T-helper 17 cell (primary cell): ENCODE measurements around the gene ADAMTSL1. TPM values are rescaled to one million over a fixed set of nuclear protein-coding genes. Genes with fewer than 3 reads are reported as not detected.

Experiments used
- ATAC-seq: fragments of 150-1000 bp; cut with Tn5 transposase; 2 replicates; pipeline ENCODE4 v1.10.0; 2021; ENCODE audit warnings: mild to moderate bottlenecking, moderate library complexity
- DNase-seq, 3 donors: peaks; one replicate each; pipeline versions ENCODE4 v3.0.0 to v3.0.0-alpha.2; 2020 to 2021
- H3K9me3 ChIP-seq: one replicate; pipeline ENCODE4 v1.7.0; 2013; ENCODE audit warnings: low read length, mild to moderate bottlenecking; ENCODE audit not compliant: control insufficient read depth, poor library complexity, severe bottlenecking
- H3K27ac Mint-ChIP-seq: one replicate; pipeline ENCODE4 v1.8.0; 2022; ENCODE audit warnings: mild to moderate bottlenecking, moderate library complexity, mixed read lengths
- H3K27me3 Mint-ChIP-seq: one replicate; pipeline ENCODE4 v1.8.0; 2022; ENCODE audit warnings: mixed read lengths
- H3K36me3 Mint-ChIP-seq: one replicate; pipeline ENCODE4 v1.8.0; 2022; ENCODE audit warnings: low read depth, mixed read lengths
- H3K4me1 Mint-ChIP-seq: one replicate; pipeline ENCODE4 v1.8.0; 2022; ENCODE audit warnings: mild to moderate bottlenecking, mixed read lengths
- H3K4me3 Mint-ChIP-seq: one replicate; pipeline ENCODE4 v1.8.0; 2022; ENCODE audit warnings: mild to moderate bottlenecking, moderate library complexity, mixed read lengths
- total RNA-seq, 4 donors: library from RNA in 2 of 4; stranded (reverse) in 2 of 4; gene quantifications; one replicate each; pipeline ENCODE4 v1.2.3 and lab custom pipeline; 2022 to 2026

Gene ADAMTSL1
- total RNA-seq, 2 donors from 2014 or later = not detected

DNA sequence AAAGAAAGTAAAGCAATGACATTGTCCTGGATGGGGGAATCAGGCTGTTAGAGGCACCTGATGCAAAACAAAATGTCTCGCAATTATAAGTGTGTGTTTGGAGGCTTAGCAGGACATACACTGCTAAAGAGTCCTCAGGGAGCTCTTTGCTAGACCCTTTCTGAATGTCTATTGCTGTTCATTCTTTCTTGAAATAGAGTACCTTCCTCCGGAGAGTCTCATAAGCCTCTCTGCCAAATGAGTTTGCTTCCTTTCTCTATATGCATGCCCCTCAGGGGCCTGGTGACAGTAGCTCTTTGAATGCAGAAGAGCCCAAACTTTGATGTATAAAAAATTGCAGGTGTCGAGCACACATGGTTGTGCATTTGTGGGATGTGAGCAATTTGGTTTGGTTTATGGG, 26.4 kb upstream of the ADAMTSL1 start:
- no peak overlapping the region for H3K4me3 Mint-ChIP-seq
- no peak for DNase-seq
- H3K27ac Mint-ChIP-seq = no peak overlapping the region
- H3K27me3 Mint-ChIP-seq = peaks cover 7% of the 10 kb centered on the region
- H3K4me1 Mint-ChIP-seq = no peaks in the 10 kb centered on the region
- no peak for ATAC-seq
- no peaks in the 10 kb centered on the region for H3K36me3 Mint-ChIP-seq
- H3K9me3 ChIP-seq = no peaks in the 10 kb centered on the region

- Mint-ChIP-seq H3K27ac (no peak overlapping the region), H3K27me3 (peaks cover 7% of the 10 kb centered on the region), H3K4me1 (no peaks in the 10 kb centered on the region), H3K36me3 (no peaks in the 10 kb centered on the region), H3K4me3 (no peak overlapping the region)
- DNase-seq (no peak), ATAC-seq (no peak)
- H3K9me3 ChIP-seq = no peaks in the 10 kb centered on the region
Observed at GRCh38 chr9:18448101-18448500, 25.9 kb upstream of the ADAMTSL1 start.

GRCh38 chr9:18451406-18451805, 22.5 kb upstream of the ADAMTSL1 start:
- H3K4me3 Mint-ChIP-seq = no peak overlapping the region
- peaks cover 7% of the 10 kb centered on the region for H3K27me3 Mint-ChIP-seq
- no peaks in the 10 kb centered on the region for H3K36me3 Mint-ChIP-seq

DNA sequence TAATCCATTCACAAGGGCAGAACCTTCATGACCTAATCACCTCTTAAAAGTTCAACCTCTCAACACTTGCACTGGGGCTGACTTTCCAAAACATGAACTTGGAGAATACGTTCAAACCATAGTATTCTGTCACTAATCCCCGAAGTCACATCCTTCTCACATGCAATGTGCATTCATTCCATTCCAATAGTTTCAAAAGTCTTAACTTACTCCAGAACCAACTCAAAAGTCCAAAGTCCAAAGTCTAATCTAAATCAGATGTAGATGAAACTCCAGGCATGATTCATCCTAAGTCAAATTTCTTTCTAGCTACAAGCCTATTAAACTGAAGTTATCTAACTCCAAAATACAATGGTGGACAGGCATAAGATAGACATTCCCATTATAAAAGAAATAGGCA, 21.7 kb upstream of the ADAMTSL1 start:
- H3K27me3 Mint-ChIP-seq = peaks cover 7% of the 10 kb centered on the region
- no peaks in the 10 kb centered on the region for H3K4me1 Mint-ChIP-seq
- DNase-seq (no peak), ATAC-seq (no peak)
- no peaks in the 10 kb centered on the region for H3K9me3 ChIP-seq
- H3K27ac Mint-ChIP-seq = no peak overlapping the region
- H3K36me3 Mint-ChIP-seq = no peaks in the 10 kb centered on the region
- no peak overlapping the region for H3K4me3 Mint-ChIP-seq

More at GRCh38 chr9:18451406-18451805, 22.5 kb upstream of the ADAMTSL1 start:
- no peaks in the 10 kb centered on the region for H3K9me3 ChIP-seq
- H3K27ac Mint-ChIP-seq = no peak overlapping the region
- no peak for ATAC-seq
- no peaks in the 10 kb centered on the region for H3K4me1 Mint-ChIP-seq
- DNase-seq = no peak

- H3K4me1 Mint-ChIP-seq = no peaks in the 10 kb centered on the region
- no peaks in the 10 kb centered on the region for H3K9me3 ChIP-seq
- DNase-seq (no peak), ATAC-seq (no peak)
- H3K27ac Mint-ChIP-seq = no peak overlapping the region
- H3K27me3 Mint-ChIP-seq = no peaks in the 10 kb centered on the region
- H3K4me3 Mint-ChIP-seq = no peak overlapping the region
- H3K36me3 Mint-ChIP-seq = no peaks in the 10 kb centered on the region
Observed at GRCh38 chr9:18456624-18457237, 17.2 kb upstream of the ADAMTSL1 start.

- DNase-seq = no peak
- Mint-ChIP-seq H3K27me3 (no peaks in the 10 kb centered on the region), H3K36me3 (no peaks in the 10 kb centered on the region), H3K4me1 (no peaks in the 10 kb centered on the region), H3K4me3 (no peak overlapping the region), H3K27ac (no peak overlapping the region)
- H3K9me3 ChIP-seq = no peaks in the 10 kb centered on the region
- no peak for ATAC-seq
Observed at GRCh38 chr9:18457510-18457909, 16.4 kb upstream of the ADAMTSL1 start.

DNA sequence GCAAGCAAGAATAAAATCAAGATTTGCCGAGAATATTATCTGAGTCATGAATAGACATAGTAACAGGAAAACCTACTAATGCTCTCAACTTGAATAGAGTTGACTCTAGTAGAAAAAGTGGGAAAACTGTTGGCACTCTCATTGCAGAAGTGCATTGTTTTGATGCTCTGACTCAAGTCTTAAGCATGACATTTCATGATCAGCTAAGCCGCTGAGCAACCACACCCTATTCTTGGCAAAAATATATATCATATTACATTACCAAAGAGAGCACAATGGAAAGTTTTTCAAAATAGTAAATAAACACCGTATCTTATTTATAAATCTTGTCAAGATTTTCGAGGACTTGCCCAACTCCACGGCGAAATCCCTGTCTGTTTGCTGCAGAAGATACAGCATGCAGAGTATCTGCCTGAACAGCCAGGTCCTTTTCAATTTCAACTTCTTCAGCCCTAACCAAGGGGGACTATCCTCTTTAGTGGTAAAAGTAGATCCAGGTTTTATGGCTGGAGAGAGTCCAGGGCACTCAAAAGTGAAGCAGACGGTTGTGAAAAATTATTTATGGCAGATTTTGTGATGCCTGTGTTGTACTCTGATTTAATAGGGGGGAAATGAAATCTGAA, 13.9 kb upstream of the ADAMTSL1 start:
- H3K27ac Mint-ChIP-seq = no peak overlapping the region
- H3K4me1 Mint-ChIP-seq = no peaks in the 10 kb centered on the region
- no peaks in the 10 kb centered on the region for H3K27me3 Mint-ChIP-seq
- H3K36me3 Mint-ChIP-seq = no peaks in the 10 kb centered on the region
- ATAC-seq (no peak), DNase-seq (no peak)
- no peak overlapping the region for H3K4me3 Mint-ChIP-seq
- H3K9me3 ChIP-seq = no peaks in the 10 kb centered on the region

- no peak overlapping the region for H3K27ac Mint-ChIP-seq
- no peaks in the 10 kb centered on the region for H3K36me3 Mint-ChIP-seq
- no peaks in the 10 kb centered on the region for H3K4me1 Mint-ChIP-seq
- H3K27me3 Mint-ChIP-seq = no peaks in the 10 kb centered on the region
- H3K9me3 ChIP-seq = no peaks in the 10 kb centered on the region
- no peak for ATAC-seq
- H3K4me3 Mint-ChIP-seq = no peak overlapping the region
- no peak for DNase-seq
Observed at GRCh38 chr9:18461496-18461895, 12.5 kb upstream of the ADAMTSL1 start.

- H3K27me3 Mint-ChIP-seq = no peaks in the 10 kb centered on the region
Observed at GRCh38 chr9:18463991-18464390, 10.0 kb upstream of the ADAMTSL1 start.

DNA sequence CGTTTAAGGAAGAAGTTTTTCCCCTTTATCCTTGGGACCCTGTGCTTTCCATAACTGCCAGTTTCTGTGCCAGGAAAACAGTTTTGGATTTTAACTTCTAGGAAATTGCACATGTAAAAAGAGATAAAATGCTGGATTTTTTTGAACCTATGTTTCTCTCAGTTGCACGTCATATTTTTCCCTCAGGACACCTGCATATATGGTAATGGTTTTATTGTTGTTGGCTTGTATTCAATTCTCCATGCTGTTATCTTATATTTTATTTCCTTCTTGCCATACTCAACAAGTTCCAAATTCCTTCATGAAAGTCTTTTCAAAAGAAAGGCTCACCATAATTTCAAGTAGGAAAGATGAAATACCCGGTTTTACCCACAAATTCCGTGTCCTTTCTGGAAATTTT, 7.9 kb upstream of the ADAMTSL1 start:
- Mint-ChIP-seq H3K27me3 (no peaks in the 10 kb centered on the region), H3K4me1 (no peaks in the 10 kb centered on the region), H3K27ac (no peak overlapping the region), H3K36me3 (no peaks in the 10 kb centered on the region), H3K4me3 (no peak overlapping the region)
- ATAC-seq (no peak), DNase-seq (no peak)
- no peaks in the 10 kb centered on the region for H3K9me3 ChIP-seq

More at GRCh38 chr9:18463991-18464390, 10.0 kb upstream of the ADAMTSL1 start:
- no peaks in the 10 kb centered on the region for H3K9me3 ChIP-seq
- Mint-ChIP-seq H3K4me1 (no peaks in the 10 kb centered on the region), H3K27ac (no peak overlapping the region), H3K4me3 (no peak overlapping the region), H3K36me3 (no peaks in the 10 kb centered on the region)
- no peak for ATAC-seq
- DNase-seq = no peak

GRCh38 chr9:18467696-18468095, 6.3 kb upstream of the ADAMTSL1 start:
- Mint-ChIP-seq H3K36me3 (no peaks in the 10 kb centered on the region), H3K27ac (no peak overlapping the region), H3K27me3 (no peaks in the 10 kb centered on the region)

DNA sequence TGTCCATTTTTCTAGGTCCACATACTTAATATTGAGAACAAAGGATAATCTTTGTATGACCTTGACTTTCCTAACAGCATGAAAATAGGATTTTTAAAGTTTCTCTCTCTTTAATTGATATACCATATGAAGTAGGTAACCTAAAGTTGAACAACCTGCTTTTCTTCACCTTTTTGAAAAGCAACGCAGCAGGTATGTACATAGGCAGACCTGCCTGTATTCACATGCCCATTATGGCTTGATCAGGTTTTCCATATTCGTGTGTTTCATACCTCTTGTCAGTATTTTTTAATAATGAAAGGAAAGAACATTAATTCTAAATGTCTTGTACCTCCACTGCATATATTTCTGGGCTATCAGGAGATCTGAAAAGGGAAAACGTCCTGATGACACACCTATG, 1.5 kb upstream of the ADAMTSL1 start:
- H3K9me3 ChIP-seq = no peaks in the 10 kb centered on the region
- Mint-ChIP-seq H3K4me3 (no peak overlapping the region), H3K27ac (no peak overlapping the region), H3K36me3 (no peaks in the 10 kb centered on the region), H3K27me3 (peaks cover 21% of the 10 kb centered on the region), H3K4me1 (no peaks in the 10 kb centered on the region)
- no peak for ATAC-seq
- no peak for DNase-seq

More at GRCh38 chr9:18467696-18468095, 6.3 kb upstream of the ADAMTSL1 start:
- no peaks in the 10 kb centered on the region for H3K4me1 Mint-ChIP-seq
- H3K4me3 Mint-ChIP-seq = no peak overlapping the region
- no peaks in the 10 kb centered on the region for H3K9me3 ChIP-seq
- DNase-seq (no peak), ATAC-seq (no peak)

DNA sequence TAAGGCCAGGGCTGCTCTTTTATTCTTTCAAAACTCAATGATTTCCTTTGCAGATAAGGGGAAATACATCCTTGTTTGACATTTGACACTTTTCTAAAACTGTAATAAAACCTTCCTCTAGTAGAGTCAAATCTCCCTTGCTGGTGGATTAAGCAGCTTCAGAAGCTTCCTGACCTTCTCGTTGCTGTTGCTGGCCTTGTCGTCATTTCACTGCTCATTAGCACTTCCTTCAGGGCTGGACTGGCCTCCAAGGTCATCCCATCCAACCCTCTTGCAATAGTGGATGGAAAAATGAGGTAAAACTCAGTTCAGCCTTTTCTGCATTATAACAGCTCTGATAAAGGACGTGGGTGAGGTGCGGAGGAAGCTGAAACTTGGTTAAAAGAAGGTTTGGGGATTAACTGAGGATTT, 1.1 kb upstream of the ADAMTSL1 start:
- ATAC-seq (no peak), DNase-seq (no peak)
- H3K4me3 Mint-ChIP-seq = no peak overlapping the region
- H3K9me3 ChIP-seq = no peaks in the 10 kb centered on the region
- no peaks in the 10 kb centered on the region for H3K4me1 Mint-ChIP-seq
- peaks cover 22% of the 10 kb centered on the region for H3K27me3 Mint-ChIP-seq
- H3K36me3 Mint-ChIP-seq = no peaks in the 10 kb centered on the region
- H3K27ac Mint-ChIP-seq = no peak overlapping the region

GRCh38 chr9:18474783-18475182, 830 bp downstream of the ADAMTSL1 start:
- DNase-seq (no peak), ATAC-seq (no peak)
- Mint-ChIP-seq H3K36me3 (no peaks in the 10 kb centered on the region), H3K4me1 (no peaks in the 10 kb centered on the region), H3K27me3 (peaks cover 29% of the 10 kb centered on the region), H3K4me3 (no peak overlapping the region), H3K27ac (no peak overlapping the region)
- no peaks in the 10 kb centered on the region for H3K9me3 ChIP-seq
